SK-N-SH (cell line): ENCODE measurements around the gene PXYLP1. TPM values are rescaled to one million over a fixed set of nuclear protein-coding genes. Genes with fewer than 3 reads are reported as not detected.

Experiments used
- CTCF ChIA-PET: fragments of 300-600, 350-600 bp; formaldehyde crosslinking; extraction: SDS; loops from one replicate; lab custom pipeline; 2021; lab: Yijun Ruan, JAX
- POLR2A ChIA-PET: fragments of 350-600 bp; sonication (Branson Sonifier 250); formaldehyde crosslinking; extraction: SDS; loops from one replicate; lab custom pipeline; 2020; ENCODE audit warnings: antibody characterized with exemption, inconsistent platforms; lab: Yijun Ruan, JAX
- DNase-seq: peaks from one replicate; pipeline ENCODE4 v3.0.0; 2012
- H2AFZ ChIP-seq: fragments of 200-600 bp; sonication (generic); 2 replicates; pipeline ENCODE4 v1.8.1; 2016; ENCODE audit warnings: antibody characterized with exemption, mild to moderate bottlenecking, low read depth
- H3F3A ChIP-seq: fragments of 200-600 bp; sonication (generic); replicated peaks from 2 replicates; pipeline ENCODE3; 2016; ENCODE audit warnings: antibody characterized with exemption, mild to moderate bottlenecking; ENCODE audit not compliant: insufficient read depth
- H3K27ac ChIP-seq, 2 experiments: fragments of 200-500 bp in 1 of 2; fragments of 200-600 bp in 1 of 2; sonication (Bioruptor generic) in 1 of 2; sonication (generic), shearing (Covaris generic) in 1 of 2; 2 replicates each; pipeline versions ENCODE4 v1.5.1 to v1.6.1; 2014 to 2016; ENCODE audit warnings: low read depth in 2 of 2, inconsistent platforms in 1 of 2, low read length in 1 of 2, mild to moderate bottlenecking in 1 of 2, mixed read lengths in 1 of 2
- H3K27me3 ChIP-seq: fragments of 200-600 bp; sonication (generic), shearing (Covaris generic); 2 replicates; pipeline ENCODE4 v1.6.1; 2016; ENCODE audit warnings: mixed run types; ENCODE audit not compliant: insufficient read depth
- H3K36me3 ChIP-seq, 2 experiments: fragments of 200-500 bp in 1 of 2; fragments of 200-600 bp in 1 of 2; sonication (Bioruptor generic) in 1 of 2; sonication (generic) in 1 of 2; replicated peaks in 1 of 2; 2 replicates each; pipeline versions ENCODE3 to v1.5.1; 2014 to 2016; ENCODE audit warnings: low read length in 1 of 2, mild to moderate bottlenecking in 1 of 2; ENCODE audit not compliant: insufficient read depth in 2 of 2, control insufficient read depth in 1 of 2
- H3K4me1 ChIP-seq, 2 experiments: fragments of 200-500 bp in 1 of 2; fragments of 200-600 bp in 1 of 2; sonication (Bioruptor generic) in 1 of 2; sonication (generic), shearing (Covaris generic) in 1 of 2; 2 replicates each; pipeline versions ENCODE4 v1.5.1 to v1.6.1; 2014 to 2016; ENCODE audit warnings: low read depth in 1 of 2, low read length in 1 of 2, mixed run types in 1 of 2; ENCODE audit not compliant: insufficient read depth in 2 of 2, control insufficient read depth in 1 of 2
- H3K4me2 ChIP-seq: fragments of 200-600 bp; sonication (generic), shearing (Covaris generic); 2 replicates; pipeline ENCODE4 v1.6.1; 2017; ENCODE audit warnings: mixed run types
- H3K4me3 ChIP-seq, 2 experiments: fragments of 200-500 bp in 1 of 2; fragments of 200-600 bp in 1 of 2; sonication (Bioruptor generic) in 1 of 2; sonication (generic), shearing (Covaris generic) in 1 of 2; 2 replicates each; pipeline versions ENCODE4 v1.5.1 to v1.8.1; 2014 to 2016; ENCODE audit warnings: low read depth in 2 of 2, inconsistent platforms in 1 of 2, low read length in 1 of 2, mild to moderate bottlenecking in 1 of 2, mixed read lengths in 1 of 2, moderate library complexity in 1 of 2
- H3K79me2 ChIP-seq: fragments of 200-600 bp; sonication (generic); 2 replicates; pipeline ENCODE4 v1.8.1; 2017; ENCODE audit warnings: mild to moderate bottlenecking; ENCODE audit not compliant: insufficient read depth
- H3K9ac ChIP-seq: fragments of 200-600 bp; sonication (generic); 2 replicates; pipeline ENCODE4 v1.6.1; 2017; ENCODE audit warnings: mixed run types
- H3K9me2 ChIP-seq: fragments of 200-600 bp; sonication (generic); 2 replicates; pipeline ENCODE4 v1.6.1; 2017; ENCODE audit warnings: mixed run types
- H3K9me3 ChIP-seq: fragments of 200-600 bp; sonication (generic); 2 replicates; pipeline ENCODE4 v1.6.1; 2017; ENCODE audit warnings: mixed run types, mild to moderate bottlenecking, moderate library complexity
- H4K20me1 ChIP-seq: fragments of 200-600 bp; sonication (generic); 2 replicates; pipeline ENCODE4 v1.6.1; 2017; ENCODE audit warnings: mild to moderate bottlenecking, mixed run types; ENCODE audit not compliant: insufficient read depth
- CHD2 ChIP-seq: fragments of 150-350 bp; IDR thresholded peaks from 2 replicates; pipeline ENCODE4 v1.6.1; 2018; ENCODE audit warnings: low read length; ENCODE audit not compliant: partially characterized antibody
- ELF1 ChIP-seq: IDR thresholded peaks from 2 replicates; pipeline ENCODE4 v1.4.0; 2012
- FOXJ3 ChIP-seq: sonication (generic); formaldehyde crosslinking; IDR thresholded peaks from 2 replicates; pipeline ENCODE4 v1.5.1; 2020; ENCODE audit warnings: mild to moderate bottlenecking, missing genetic modification reagents
- FOXM1 ChIP-seq: IDR thresholded peaks from 2 replicates; pipeline ENCODE4 v1.4.0; 2012; ENCODE audit warnings: low read depth, mild to moderate bottlenecking
- GATA2 ChIP-seq: sonication (generic); formaldehyde crosslinking; IDR thresholded peaks from 2 replicates; pipeline ENCODE4 v1.5.0; 2020; ENCODE audit warnings: mild to moderate bottlenecking, missing genetic modification reagents
- MXI1 ChIP-seq: IDR thresholded peaks from 2 replicates; pipeline ENCODE4 v1.6.1; 2012; ENCODE audit warnings: mild to moderate bottlenecking, low read depth, low read length, improper control_type of control experiment
- NFIC ChIP-seq: IDR thresholded peaks from 2 replicates; pipeline ENCODE4 v1.4.0; 2012; ENCODE audit warnings: borderline replicate concordance
- RAD21 ChIP-seq: IDR thresholded peaks from 2 replicates; pipeline ENCODE4 v1.6.1; 2012; ENCODE audit warnings: mild to moderate bottlenecking, low read length
- RXRA ChIP-seq: IDR thresholded peaks from 2 replicates; pipeline ENCODE4 v1.4.0; 2012; ENCODE audit warnings: low read depth, mild to moderate bottlenecking, borderline replicate concordance
- SIN3A ChIP-seq: IDR thresholded peaks from 2 replicates; pipeline ENCODE4 v1.6.1; 2012; ENCODE audit warnings: low read depth, mild to moderate bottlenecking, low read length, moderate library complexity, borderline replicate concordance
- SMC3 ChIP-seq: IDR thresholded peaks from 2 replicates; pipeline ENCODE4 v1.6.1; 2012; ENCODE audit warnings: low read depth, low read length, improper control_type of control experiment
- TAF1 ChIP-seq: IDR thresholded peaks from 2 replicates; pipeline ENCODE4 v1.6.1; 2012; ENCODE audit warnings: low read depth, mild to moderate bottlenecking, low read length, moderate library complexity, borderline replicate concordance
- YY1 ChIP-seq: IDR thresholded peaks from 2 replicates; pipeline ENCODE4 v1.4.0; 2012; ENCODE audit warnings: low read depth, mild to moderate bottlenecking
- WGBS: methylation state at CpG from one replicate; pipeline ENCODE4 v1.1.6; 2017; ENCODE audit warnings: low lambda C conversion rate; 5-methylcytosine and 5-hydroxymethylcytosine counted together
- polyA plus RNA-seq, 3 experiments: library from polyadenylated mRNA; depleted of rRNA; stranded (reverse); fragments of >200 nt; gene quantifications; 2 replicates each; pipeline ENCODE4 v1.2.3, GENCODE V29; 2012
- TF ChIP-seq, protein P1 (sequence below): IDR thresholded peaks from 2 replicates; pipeline ENCODE4 v1.4.0; 2012; ENCODE audit warnings: low read depth, borderline replicate concordance
- TF ChIP-seq, protein P2 (sequence below): fragments of 150-350 bp; IDR thresholded peaks from 2 replicates; pipeline ENCODE4 v1.6.1; 2016; ENCODE audit warnings: mild to moderate bottlenecking, low read depth, low read length
- TF ChIP-seq, protein P3 (sequence below): fragments of 150-350 bp; IDR thresholded peaks from 2 replicates; pipeline ENCODE4 v1.6.1; 2017; ENCODE audit warnings: antibody characterized with exemption, low read length, low read depth, borderline replicate concordance
- TF ChIP-seq, protein P4 (sequence below): fragments of 200-600 bp; sonication (generic); IDR thresholded peaks from 2 replicates; pipeline ENCODE4 v1.6.1; 2017; ENCODE audit warnings: antibody characterized with exemption, mild to moderate bottlenecking, moderate library complexity

PXYLP1 gene
- polyA plus RNA-seq, 1 of the 3 experiments (the other 2 are of a cell fraction), result 8.6 TPM

DNA sequence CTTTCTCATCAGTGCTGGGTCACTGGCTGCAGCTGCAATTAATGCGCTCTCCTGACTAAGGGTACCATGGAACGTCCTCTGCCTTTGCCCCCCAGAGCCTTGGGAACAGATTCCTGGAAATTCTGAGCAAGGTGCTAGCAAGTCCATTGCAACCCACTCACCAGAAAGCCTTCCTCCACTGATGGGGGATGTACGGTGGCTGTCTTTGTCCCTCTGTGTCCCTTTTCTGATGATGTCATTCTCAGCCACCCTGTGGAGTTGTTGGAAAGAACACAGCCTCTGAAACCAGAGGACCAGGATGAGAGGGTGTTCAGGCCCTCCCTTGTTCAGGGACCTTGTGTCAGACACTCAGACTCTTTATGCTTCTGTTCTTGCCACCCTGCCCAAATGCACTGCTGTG lies 98.6 kb downstream of the PXYLP1 start:
- CTCF ChIA-PET, result no interaction called here
- Histone ChIP-seq H2AFZ (no peak overlapping the region), H3K36me3 (no peaks in the 10 kb centered on the region), H3K9ac (no peak overlapping the region), H3K9me2 (no peaks in the 10 kb centered on the region), H3K4me2 (no peak overlapping the region), H3K9me3 (no peaks in the 10 kb centered on the region), H3F3A (peaks cover 19% of the 10 kb centered on the region), H3K4me1 (peaks cover 6 to 18% of the 10 kb centered on the region in 2 experiments; a peak in 3 of 4 replicates), H3K79me2 (no peaks in the 10 kb centered on the region), H3K27me3 (no peaks in the 10 kb centered on the region), H3K27ac (no peak overlapping the region; a peak in 1 of 4 replicates), H4K20me1 (no peaks in the 10 kb centered on the region), H3K4me3 (no peak overlapping the region)
- TF ChIP-seq FOXM1 (no peak), SIN3A (no peak), GATA2 (no peak), FOXJ3 (CRISPR knock-in tag) (no peak)
- TF ChIP-seq, protein P1, sequence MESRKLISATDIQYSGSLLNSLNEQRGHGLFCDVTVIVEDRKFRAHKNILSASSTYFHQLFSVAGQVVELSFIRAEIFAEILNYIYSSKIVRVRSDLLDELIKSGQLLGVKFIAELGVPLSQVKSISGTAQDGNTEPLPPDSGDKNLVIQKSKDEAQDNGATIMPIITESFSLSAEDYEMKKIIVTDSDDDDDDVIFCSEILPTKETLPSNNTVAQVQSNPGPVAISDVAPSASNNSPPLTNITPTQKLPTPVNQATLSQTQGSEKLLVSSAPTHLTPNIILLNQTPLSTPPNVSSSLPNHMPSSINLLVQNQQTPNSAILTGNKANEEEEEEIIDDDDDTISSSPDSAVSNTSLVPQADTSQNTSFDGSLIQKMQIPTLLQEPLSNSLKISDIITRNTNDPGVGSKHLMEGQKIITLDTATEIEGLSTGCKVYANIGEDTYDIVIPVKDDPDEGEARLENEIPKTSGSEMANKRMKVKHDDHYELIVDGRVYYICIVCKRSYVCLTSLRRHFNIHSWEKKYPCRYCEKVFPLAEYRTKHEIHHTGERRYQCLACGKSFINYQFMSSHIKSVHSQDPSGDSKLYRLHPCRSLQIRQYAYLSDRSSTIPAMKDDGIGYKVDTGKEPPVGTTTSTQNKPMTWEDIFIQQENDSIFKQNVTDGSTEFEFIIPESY, result no peak
- no peak for DNase-seq
- 89% methylated on average over 3 of the region's 3 CpGs for WGBS
- POLR2A ChIA-PET, result no interaction called here

DNA sequence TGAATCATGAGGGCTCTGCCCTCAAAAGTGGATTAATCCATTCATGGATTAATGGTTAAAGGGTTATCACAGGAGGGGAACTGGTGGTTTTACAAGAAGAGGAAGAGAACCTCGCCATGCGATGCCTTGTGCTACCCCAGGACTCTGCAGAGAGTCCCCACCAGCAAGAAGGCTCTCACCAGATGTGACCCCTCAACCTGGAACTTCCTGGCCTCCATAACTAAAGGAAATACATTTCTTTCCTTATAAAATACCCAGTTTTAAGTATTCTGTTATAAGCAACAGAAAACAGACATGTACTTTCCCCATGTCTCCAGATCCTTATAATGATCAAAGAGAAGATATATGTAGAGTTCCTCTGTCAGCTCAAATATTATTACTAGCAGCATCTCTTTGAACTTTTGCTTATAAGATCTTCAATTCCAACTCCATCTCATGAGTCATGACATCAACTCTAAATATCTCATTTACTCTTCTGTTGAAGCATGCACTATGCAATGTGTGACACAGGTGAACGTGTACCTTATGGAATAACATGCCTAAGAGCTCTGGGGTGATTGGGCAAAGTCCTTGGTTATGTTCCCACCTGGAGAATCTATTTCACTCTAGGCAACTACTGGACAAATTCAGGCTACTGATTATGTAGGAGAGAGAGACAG lies 99.2 kb downstream of the PXYLP1 start:
- no peaks in the 10 kb centered on the region for H3K9me2 ChIP-seq
- H3K27ac ChIP-seq, result peak overlapping the region in 1 of 2 experiments; percentile 87; a peak in 2 of 4 replicates
- H3K4me2 ChIP-seq, result peak overlapping the region; percentile 62
- H3K9me3 ChIP-seq, result no peaks in the 10 kb centered on the region
- H3K4me3 ChIP-seq, result no peak overlapping the region
- ChIA-PET CTCF (no interaction called here), POLR2A (no interaction called here)
- H4K20me1 ChIP-seq, result no peaks in the 10 kb centered on the region
- peak overlapping the region; percentile 4; the same call in 1 of the 2 replicates for H3K9ac ChIP-seq
- H3K4me1 ChIP-seq, result peaks cover 9 to 18% of the 10 kb centered on the region in 2 experiments; a peak in 3 of 4 replicates
- H2AFZ ChIP-seq, result no peak overlapping the region
- WGBS, result 87% methylated on average over 3 of the region's 3 CpGs
- no peaks in the 10 kb centered on the region for H3K36me3 ChIP-seq
- TF ChIP-seq, protein P2, sequence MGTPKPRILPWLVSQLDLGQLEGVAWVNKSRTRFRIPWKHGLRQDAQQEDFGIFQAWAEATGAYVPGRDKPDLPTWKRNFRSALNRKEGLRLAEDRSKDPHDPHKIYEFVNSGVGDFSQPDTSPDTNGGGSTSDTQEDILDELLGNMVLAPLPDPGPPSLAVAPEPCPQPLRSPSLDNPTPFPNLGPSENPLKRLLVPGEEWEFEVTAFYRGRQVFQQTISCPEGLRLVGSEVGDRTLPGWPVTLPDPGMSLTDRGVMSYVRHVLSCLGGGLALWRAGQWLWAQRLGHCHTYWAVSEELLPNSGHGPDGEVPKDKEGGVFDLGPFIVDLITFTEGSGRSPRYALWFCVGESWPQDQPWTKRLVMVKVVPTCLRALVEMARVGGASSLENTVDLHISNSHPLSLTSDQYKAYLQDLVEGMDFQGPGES, result no peak
- TF ChIP-seq TAF1 (no peak), CHD2 (no peak), NFIC (no peak), ELF1 (no peak), SMC3 (no peak), MXI1 (no peak), RXRA (no peak), RAD21 (no peak), SIN3A (no peak), YY1 (no peak), FOXJ3 (CRISPR knock-in tag) (no peak)
- TF ChIP-seq, protein P3, sequence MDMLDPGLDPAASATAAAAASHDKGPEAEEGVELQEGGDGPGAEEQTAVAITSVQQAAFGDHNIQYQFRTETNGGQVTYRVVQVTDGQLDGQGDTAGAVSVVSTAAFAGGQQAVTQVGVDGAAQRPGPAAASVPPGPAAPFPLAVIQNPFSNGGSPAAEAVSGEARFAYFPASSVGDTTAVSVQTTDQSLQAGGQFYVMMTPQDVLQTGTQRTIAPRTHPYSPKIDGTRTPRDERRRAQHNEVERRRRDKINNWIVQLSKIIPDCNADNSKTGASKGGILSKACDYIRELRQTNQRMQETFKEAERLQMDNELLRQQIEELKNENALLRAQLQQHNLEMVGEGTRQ, result no peak
- TF ChIP-seq, protein P4, sequence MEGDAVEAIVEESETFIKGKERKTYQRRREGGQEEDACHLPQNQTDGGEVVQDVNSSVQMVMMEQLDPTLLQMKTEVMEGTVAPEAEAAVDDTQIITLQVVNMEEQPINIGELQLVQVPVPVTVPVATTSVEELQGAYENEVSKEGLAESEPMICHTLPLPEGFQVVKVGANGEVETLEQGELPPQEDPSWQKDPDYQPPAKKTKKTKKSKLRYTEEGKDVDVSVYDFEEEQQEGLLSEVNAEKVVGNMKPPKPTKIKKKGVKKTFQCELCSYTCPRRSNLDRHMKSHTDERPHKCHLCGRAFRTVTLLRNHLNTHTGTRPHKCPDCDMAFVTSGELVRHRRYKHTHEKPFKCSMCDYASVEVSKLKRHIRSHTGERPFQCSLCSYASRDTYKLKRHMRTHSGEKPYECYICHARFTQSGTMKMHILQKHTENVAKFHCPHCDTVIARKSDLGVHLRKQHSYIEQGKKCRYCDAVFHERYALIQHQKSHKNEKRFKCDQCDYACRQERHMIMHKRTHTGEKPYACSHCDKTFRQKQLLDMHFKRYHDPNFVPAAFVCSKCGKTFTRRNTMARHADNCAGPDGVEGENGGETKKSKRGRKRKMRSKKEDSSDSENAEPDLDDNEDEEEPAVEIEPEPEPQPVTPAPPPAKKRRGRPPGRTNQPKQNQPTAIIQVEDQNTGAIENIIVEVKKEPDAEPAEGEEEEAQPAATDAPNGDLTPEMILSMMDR, result no peak
- H3K27me3 ChIP-seq, result no peaks in the 10 kb centered on the region
- H3F3A ChIP-seq, result peaks cover 19% of the 10 kb centered on the region
- H3K79me2 ChIP-seq, result no peaks in the 10 kb centered on the region
- DNase-seq, result no peak
